Measurements from ENCODE around the gene PCDH8. TPM values are rescaled to one million over a fixed set of nuclear protein-coding genes. Genes with fewer than 3 reads are reported as not detected.
"Not testable (repeated sequence)": the region's sequence is repeated elsewhere in the genome, so short reads cannot be mapped to it uniquely, and the experiment has no call there.

The PCDH8 gene
- polyA plus RNA-seq, 4 donors = 0.05 to 0.14 (median 0.07) TPM; not detected in 1

DNA sequence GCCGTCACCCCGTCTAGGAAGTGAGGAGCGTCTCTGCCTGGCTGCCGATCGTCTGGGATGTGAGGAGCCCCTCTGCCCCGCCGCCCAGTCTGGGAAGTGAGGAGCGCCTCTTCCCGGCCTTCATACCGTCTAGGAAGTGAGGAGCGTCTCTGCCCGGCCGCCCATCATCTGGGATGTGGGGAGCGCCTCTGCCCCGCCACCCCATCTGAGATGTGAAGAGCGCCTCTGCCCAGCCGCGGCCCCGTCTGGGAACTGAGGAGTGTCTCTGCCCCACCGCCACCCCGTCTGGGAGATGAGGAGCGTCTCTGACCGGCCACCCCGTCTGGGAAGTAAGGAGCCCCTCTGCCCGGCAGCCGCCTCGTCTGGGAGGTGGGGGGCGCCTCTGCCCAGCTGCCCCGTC, 30.6 kb downstream of the PCDH8 start:
- DNase-seq (ENCODE audit: low read depth in 4 of 4, low spot score in 3 of 4) = not testable (repeated sequence)

DNA sequence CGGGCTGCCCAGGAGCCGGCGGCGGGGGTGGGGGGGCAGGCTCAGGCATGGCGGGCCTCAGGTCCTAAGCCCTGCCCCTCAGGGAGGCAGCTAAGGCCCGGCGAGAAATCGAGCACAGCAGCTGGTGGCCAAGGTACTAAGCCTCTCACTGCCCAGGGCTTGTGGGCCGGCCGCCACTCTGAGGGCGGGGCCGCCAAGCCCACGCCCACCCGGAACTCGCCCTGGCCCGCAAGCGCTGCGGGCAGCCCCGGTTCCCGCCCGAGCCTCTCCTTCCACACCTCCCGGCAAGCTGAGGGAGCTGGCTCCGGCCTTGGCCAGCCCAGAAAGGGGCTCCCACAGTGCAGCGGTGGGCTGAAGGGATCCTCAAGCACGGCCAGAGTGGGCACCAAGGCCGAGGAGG, 33.1 kb downstream of the PCDH8 start:
- DNase-seq (ENCODE audit: low read depth in 4 of 4, low spot score in 3 of 4) = no peak

DNA sequence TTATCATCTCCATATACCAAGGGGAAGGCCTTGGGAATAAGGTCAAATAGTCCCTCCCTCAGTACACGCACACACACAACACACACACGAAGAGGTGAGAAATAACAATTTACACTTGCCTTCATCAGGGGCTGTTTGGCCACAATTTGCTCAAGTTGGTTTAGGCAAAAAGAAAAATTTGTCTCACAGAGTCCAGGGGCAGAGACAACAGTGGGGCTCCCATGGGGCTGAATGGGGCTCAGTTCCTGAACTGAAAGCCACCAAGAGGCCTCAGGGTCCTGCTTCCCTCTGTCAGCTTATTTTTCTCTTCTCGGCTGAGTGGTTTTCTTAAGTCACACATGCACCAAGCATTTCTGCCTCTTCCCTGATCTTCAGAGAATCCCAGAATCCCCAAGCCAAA, 35.5 kb downstream of the PCDH8 start:
- DNase-seq (ENCODE audit: low read depth in 4 of 4, low spot score in 3 of 4) = no peak

DNA sequence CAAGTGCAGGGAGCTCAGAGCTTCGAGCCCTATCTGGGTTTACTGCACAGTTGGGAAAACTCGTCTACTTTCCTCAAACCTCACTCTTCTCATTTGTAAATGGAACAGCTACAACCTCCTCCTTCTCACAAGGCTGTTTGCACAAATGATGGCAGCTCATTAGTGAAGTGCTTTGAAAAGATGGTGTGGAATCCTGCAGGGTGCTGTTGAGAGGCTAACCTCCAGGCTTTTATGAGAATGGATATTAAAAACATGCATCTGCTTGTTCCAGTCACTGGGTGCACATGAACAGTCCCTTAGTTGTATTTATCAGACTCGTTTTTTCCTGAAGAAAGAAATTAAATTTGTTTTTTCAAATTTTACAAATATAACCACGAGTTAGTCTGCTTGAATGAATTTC, 36.6 kb downstream of the PCDH8 start:
- no peak for DNase-seq (ENCODE audit: low read depth in 4 of 4, low spot score in 3 of 4)

DNA sequence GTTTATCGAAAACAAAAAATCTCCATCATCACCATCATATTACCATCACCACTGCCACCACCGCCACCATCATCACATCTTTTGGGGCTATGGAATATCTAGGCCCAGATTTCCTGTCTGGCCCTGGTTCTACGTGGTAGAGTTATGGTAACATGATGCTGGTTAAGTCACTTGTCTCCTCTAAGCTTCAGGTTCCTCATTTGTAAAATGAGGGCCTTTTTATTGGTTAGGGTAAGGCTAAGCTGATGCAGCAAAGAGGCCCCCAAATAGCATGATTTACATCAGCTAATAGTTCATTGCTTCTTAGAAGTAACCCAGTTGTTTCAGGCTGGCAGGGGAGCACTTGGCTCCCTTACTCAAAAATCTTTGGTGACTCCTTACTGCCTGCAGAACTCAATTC, 37.9 kb downstream of the PCDH8 start:
- no peak for DNase-seq (ENCODE audit: low read depth in 4 of 4, low spot score in 3 of 4)

DNA sequence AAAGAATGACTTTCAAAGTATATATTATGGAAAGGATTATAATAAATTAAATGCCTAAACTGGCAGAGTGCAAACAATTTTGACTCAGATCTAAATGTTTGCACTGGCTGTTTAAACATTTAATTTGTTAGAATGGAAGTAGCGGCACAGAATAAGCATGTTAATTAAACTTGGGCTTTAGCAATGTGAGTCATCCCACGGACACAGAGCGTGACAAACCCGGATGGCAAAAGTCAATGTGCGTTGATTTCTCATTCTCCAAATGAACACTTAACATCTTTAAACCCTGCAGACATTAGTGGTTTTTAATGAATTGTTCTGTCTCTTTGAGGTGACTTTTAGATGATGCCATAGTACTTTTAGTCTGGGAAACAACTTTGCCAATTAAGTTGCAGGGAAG, 38.4 kb downstream of the PCDH8 start:
- no peak for DNase-seq (ENCODE audit: low read depth in 4 of 4, low spot score in 3 of 4)

DNA sequence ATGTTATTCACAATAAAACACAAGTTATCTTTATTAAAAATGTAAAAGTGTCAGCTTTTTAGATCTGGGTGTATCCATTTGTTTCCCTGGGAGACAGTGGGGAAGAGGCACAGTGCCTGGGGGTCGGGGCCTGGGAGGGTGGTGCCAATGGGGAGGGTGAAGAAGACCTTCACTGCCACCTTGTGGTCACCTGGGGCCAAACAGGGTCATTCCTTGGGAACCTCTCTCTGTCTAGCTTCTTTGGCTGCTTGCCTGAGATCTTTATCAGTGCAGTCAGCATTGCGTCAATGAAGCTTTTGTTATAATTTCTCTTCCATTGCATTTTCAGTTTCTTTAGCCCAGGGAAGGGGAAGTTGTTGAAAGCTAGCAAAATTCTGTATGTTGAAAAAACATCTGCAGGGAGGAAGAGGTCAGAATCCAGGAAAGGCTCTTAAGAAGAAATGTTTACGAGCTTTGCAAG, 39.1 kb downstream of the PCDH8 start:
- DNase-seq (ENCODE audit: low read depth in 4 of 4, low spot score in 3 of 4) = peak; percentile 26 to 46 (median 36)

DNA sequence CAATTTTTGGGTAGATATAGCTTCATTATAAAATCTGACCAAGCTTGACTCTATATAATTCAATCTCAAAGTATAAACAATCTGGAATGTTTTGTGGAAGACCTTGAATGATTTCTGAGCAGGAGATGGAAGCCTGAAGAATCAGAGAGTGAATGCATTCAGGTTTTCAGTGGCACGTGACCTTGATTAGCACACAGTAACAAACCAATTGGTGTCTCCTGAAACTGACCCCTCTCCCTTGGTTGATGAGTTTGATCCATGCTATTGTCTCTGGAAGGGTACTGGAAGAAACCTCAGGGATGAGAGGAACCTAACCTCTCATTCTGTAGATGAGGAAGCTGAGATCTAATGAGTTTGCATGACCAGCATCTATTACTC, 39.6 kb downstream of the PCDH8 start:
- DNase-seq (ENCODE audit: low read depth in 4 of 4, low spot score in 3 of 4) = no peak

DNA sequence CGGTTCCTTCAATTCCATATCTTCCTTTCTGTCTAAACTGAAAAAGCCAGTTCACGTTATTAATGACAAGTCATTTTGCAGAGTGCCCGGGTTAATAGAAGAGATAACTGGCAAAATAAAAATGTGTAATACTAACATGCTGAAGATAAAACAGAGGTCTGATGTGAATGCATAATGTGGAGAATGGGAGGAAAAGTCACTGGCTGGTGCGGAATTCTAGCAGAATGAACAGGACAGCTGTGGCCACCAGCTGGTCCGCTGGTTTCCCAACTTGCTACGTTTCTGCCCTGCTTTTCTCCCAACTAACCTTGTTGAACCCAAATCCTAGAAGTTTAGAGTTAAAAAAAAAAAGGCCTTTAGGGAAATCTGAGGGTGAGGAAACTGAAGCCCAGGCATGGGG, 42.4 kb downstream of the PCDH8 start:
- DNase-seq (ENCODE audit: low read depth in 4 of 4, low spot score in 3 of 4) = no peak

DNA sequence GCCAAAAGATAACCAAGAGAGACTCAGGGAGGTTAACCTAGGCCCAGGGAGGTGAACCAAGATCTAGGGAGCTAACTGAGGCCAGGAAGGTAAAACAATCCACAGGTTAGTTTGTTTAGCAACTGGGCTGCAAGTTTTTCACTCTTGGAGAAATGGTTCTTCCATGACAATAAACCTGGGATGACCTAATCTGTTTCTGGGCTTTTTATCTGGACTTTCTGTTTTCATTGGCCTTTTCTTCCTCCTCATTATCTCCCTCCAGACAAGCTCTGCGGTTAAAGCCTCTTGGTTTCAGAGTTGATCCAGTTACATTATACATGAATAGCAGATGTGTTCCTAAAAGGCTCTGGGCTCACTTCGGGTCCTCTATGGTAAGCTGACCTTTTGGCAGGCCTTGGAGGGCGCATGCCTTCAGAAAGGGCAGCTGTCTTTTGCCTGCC, 44.2 kb downstream of the PCDH8 start:
- no peak for DNase-seq (ENCODE audit: low read depth in 4 of 4, low spot score in 3 of 4)

DNA sequence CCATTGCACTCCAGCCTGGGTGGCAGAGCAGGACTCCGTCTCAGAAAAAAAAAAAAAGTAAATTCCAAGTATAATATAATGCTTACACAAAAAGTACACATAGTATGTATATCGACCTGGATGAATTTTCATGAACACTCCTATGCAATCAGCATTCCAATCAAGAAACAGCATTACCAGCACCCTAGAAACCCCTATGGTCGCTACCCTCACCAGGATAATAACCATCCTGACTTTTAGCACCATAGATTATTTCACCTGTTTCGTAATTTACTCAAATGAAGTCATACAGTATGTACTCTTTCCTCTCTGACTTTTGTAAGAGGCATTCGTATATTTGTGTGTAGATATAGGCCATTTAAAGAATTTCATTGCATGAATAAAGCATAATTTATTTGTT, 47.6 kb downstream of the PCDH8 start:
- no peak for DNase-seq (ENCODE audit: low read depth in 4 of 4, low spot score in 3 of 4)

DNA sequence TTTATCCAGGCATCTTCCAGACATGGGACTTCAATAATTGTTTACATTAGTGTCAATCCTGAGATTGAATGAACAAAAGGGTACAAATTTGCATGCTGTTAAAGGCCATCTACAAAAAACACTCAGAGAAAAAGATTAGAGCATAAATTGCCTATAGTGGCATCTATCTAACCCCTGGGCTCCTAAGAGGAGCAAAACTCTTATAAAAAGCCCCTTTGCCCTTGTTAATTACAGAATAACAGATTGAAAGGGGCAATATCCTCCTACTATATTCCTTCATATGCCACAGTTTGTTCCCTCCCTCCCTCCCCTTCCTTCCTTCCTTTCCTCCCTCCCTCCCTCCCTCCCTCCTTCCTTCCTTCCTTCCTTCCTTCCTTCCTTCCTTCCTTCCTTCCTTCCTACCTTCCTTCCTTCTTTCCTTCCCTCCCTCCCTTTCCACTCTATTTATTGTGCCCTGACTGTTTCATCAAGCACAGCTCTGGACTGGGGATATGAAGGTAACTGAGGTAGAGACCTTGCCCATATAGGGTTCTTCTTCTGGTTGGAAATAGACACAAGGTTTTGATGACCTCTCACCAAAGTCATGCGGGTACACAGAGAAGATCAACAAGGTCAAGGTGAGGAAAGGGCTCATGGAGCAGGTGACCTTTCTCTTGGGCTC, 49.5 kb downstream of the PCDH8 start:
- no peak for DNase-seq (ENCODE audit: low read depth in 4 of 4, low spot score in 3 of 4)

DNA sequence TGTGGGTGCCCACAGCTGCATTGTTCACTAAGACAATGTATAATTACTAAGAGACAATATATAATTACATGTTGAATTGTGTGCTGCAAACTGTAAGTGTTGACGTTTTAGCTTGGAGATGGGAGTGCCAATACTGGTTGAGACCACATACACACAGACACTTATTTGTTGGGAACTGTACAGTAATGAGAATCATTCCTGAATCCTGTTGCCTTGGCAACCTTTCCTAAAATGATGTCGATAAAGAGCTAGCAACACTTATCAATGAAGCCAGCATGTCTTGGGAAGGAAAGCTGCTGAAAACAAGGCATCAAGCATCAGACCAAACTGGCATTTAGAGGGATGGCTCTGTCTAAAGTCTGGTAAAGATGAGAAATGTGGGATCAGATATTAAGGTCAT, 51.3 kb downstream of the PCDH8 start:
- no peak for DNase-seq (ENCODE audit: low read depth in 4 of 4, low spot score in 3 of 4)

DNA sequence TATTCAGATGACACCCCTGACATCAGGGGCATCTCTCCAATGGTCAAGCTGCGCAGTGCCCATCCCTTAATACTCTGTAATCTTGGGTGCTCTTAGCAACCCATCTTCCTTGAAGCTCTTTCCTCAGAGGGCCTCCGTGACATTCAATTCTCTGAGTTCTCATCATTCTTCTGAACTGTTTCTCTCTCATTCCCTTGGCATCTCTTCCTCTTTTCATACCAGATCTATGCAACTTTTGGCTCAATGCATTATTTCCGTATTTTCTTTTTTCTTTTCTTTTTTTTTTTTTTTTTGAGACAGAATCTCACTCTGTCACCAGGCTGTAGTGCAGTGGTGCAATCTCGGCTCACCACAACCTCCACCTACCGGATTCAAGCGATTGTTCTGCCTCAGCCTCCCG, 53.9 kb downstream of the PCDH8 start:
- DNase-seq (ENCODE audit: low read depth in 4 of 4, low spot score in 3 of 4) = no peak

DNA sequence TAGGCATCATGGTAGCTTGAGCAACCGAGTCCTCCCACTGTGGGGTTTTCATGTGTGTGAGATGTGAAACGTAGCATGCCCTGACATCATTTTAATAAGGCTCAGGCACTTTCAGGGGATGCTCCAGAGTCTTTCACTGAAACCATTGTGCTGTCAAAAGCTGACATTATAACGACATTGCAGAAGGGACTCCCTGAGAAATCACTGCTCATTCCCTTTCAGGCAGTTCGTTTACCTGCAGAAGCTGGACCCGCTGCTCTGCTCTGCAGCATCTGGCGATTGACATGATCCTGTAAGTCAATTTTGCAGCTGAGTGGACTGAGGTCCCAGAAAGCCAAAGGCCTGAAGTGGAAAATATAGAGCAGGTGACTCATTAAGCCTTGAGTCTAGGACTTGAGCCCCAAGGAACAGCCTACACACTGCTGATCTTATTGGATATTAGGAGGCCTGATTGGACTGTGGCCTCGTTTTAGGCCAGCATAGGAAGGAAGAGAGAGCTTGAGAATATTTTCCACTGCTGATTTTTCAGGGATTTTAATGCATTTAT, 54.9 kb downstream of the PCDH8 start:
- no peak for DNase-seq (ENCODE audit: low read depth in 4 of 4, low spot score in 3 of 4)

Other genes starting within 250 kb of the PCDH8 start
- 10 to 100 TPM; 20.2 to 21.9 (median 20.9) TPM for gene HNRNPA1L2, start 206.2 kb downstream of the PCDH8 start, polyA plus RNA-seq (ENCODE audit: insufficient read length in 4 of 4)
- gene SUGT1, start 195.8 kb downstream of the PCDH8 start, polyA plus RNA-seq (ENCODE audit: insufficient read length in 4 of 4) = 10 to 100 TPM; 53.4 to 58.6 (median 56.4) TPM
- 1 to 10 TPM in 1 of 4 donors, under 1 TPM in 3; 0.69 to 2.3 (median 0.97) TPM for gene CNMD, start 108.8 kb downstream of the PCDH8 start, polyA plus RNA-seq (ENCODE audit: insufficient read length in 4 of 4)
- gene OLFM4, start 180.2 kb upstream of the PCDH8 start, polyA plus RNA-seq (ENCODE audit: insufficient read length in 4 of 4) = under 1 TPM; 0.43 to 0.77 (median 0.50) TPM

All from right renal pelvis (tissue), 4 donors.